B cell (primary cell): ENCODE data around the gene TEDC2. TPM values are rescaled to one million over a fixed set of nuclear protein-coding genes. Genes with fewer than 3 reads are reported as not detected.

Experiments used
- ATAC-seq: fragments of 200-7000 bp; cut with Tn5 transposase; one replicate; pipeline ENCODE4 v1.10.0; 2021; ENCODE audit warnings: low read depth, mild to moderate bottlenecking, moderate number of reproducible peaks, moderate library complexity
- CTCF ChIA-PET: fragments of 350-600 bp; sonication (Branson Sonifier 250); formaldehyde crosslinking; loops from one replicate; lab custom pipeline; 2021; ENCODE audit warnings: antibody characterized with exemption, inconsistent platforms; lab: Charles Lee
- POLR2A ChIA-PET: fragments of 350-600 bp; sonication (Branson Sonifier 250); formaldehyde crosslinking; loops from one replicate; lab custom pipeline; 2021; ENCODE audit warnings: antibody characterized with exemption; lab: Charles Lee
- DNase-seq: peaks from one replicate; pipeline ENCODE4 v3.0.0; 2013
- H2AFZ ChIP-seq: 2 replicates; pipeline ENCODE4 v1.6.1; 2012; ENCODE audit warnings: mild to moderate bottlenecking, low read depth, low read length; ENCODE audit not compliant: insufficient read depth, poor library complexity, severe bottlenecking
- H3K27ac ChIP-seq, 2 donors: 1 replicate in 1 of 2; 2 replicates in 1 of 2; pipeline ENCODE4 v1.5.1; 2012 to 2013; ENCODE audit warnings: low read length in 2 of 2, mild to moderate bottlenecking in 2 of 2, moderate library complexity in 1 of 2
- H3K27me3 ChIP-seq, 4 experiments: fragments of 200-600 bp in 1 of 4; sonication (generic) in 1 of 4; replicated peaks in 1 of 4; 1 replicate in 2 of 4; 2 replicates in 2 of 4; pipeline versions ENCODE4 v1.6.1 to v1.7.0; 2013 to 2016; ENCODE audit warnings: low read length in 3 of 4, mild to moderate bottlenecking in 2 of 4, mixed read lengths in 1 of 4, moderate library complexity in 1 of 4; ENCODE audit not compliant: insufficient read depth in 4 of 4, control insufficient read depth in 3 of 4; ENCODE audit errors: control extremely low read depth in 1 of 4
- H3K36me3 ChIP-seq, 2 experiments: replicated peaks in 1 of 2; 1 replicate in 1 of 2; 2 replicates in 1 of 2; pipeline versions ENCODE4 v1.6.1 to v1.7.1; 2013; ENCODE audit warnings: low read length in 1 of 2; ENCODE audit not compliant: insufficient read depth in 2 of 2, control insufficient read depth in 1 of 2; ENCODE audit errors: control extremely low read depth in 1 of 2, extremely low read depth in 1 of 2
- H3K4me1 ChIP-seq, 2 donors: fragments of 200-600 bp in 1 of 2; sonication (generic) in 1 of 2; 1 replicate in 1 of 2; 2 replicates in 1 of 2; pipeline versions ENCODE4 v1.5.1 to v1.6.1; 2013 to 2017; ENCODE audit warnings: low read length in 2 of 2; ENCODE audit not compliant: control insufficient read depth in 2 of 2, insufficient read depth in 2 of 2
- H3K4me2 ChIP-seq: replicated peaks from 2 replicates; pipeline ENCODE3; 2012; ENCODE audit warnings: mild to moderate bottlenecking, low read depth, low read length; ENCODE audit not compliant: poor library complexity, severe bottlenecking
- H3K4me3 ChIP-seq, 5 experiments: fragments of 200-600 bp in 1 of 5; sonication (generic) in 1 of 5; 1 replicate in 3 of 5; 2 replicates in 2 of 5; pipeline versions ENCODE4 v1.5.1 to v1.7.0; 2011 to 2016; ENCODE audit warnings: low read length in 4 of 5, mild to moderate bottlenecking in 4 of 5, low read depth in 2 of 5, control low read depth in 1 of 5, moderate library complexity in 1 of 5; ENCODE audit not compliant: insufficient read depth in 1 of 5; ENCODE audit errors: control extremely low read depth in 1 of 5, extremely low read depth in 1 of 5
- H3K79me2 ChIP-seq: fragments of 200-600 bp; sonication (generic); one replicate; pipeline ENCODE4 v1.6.0; 2016; ENCODE audit warnings: low read length; ENCODE audit not compliant: control insufficient read depth, insufficient read depth
- H3K9ac ChIP-seq: fragments of 200-600 bp; sonication (generic); 2 replicates; pipeline ENCODE4 v1.6.1; 2017; ENCODE audit warnings: mild to moderate bottlenecking, low read length, moderate library complexity
- H3K9me3 ChIP-seq, 3 donors: one replicate each; pipeline versions ENCODE4 v1.6.1 to v1.7.1; 2013; ENCODE audit warnings: low read length in 2 of 3; ENCODE audit not compliant: control insufficient read depth in 2 of 3, insufficient read depth in 1 of 3; ENCODE audit errors: control extremely low read depth in 1 of 3
- H4K20me1 ChIP-seq: 2 replicates; pipeline ENCODE4 v1.6.0; 2012; ENCODE audit warnings: mild to moderate bottlenecking, low read length; ENCODE audit not compliant: insufficient read depth, control insufficient read depth, poor library complexity, severe bottlenecking
- H3K27ac Mint-ChIP-seq: one replicate; pipeline ENCODE4 v1.8.0; 2021; ENCODE audit warnings: mixed read lengths
- H3K27me3 Mint-ChIP-seq: one replicate; pipeline ENCODE4 v1.8.0; 2021; ENCODE audit warnings: mixed read lengths
- H3K4me1 Mint-ChIP-seq: one replicate; pipeline ENCODE4 v1.8.0; 2021; ENCODE audit warnings: mixed read lengths
- H3K4me3 Mint-ChIP-seq: one replicate; pipeline ENCODE4 v1.8.0; 2021; ENCODE audit warnings: mixed read lengths
- H3K9me3 Mint-ChIP-seq: one replicate; pipeline ENCODE4 v1.8.0; 2022; ENCODE audit warnings: mixed read lengths; ENCODE audit not compliant: insufficient read depth
- EZH2 ChIP-seq: IDR thresholded peaks from 2 replicates; pipeline ENCODE4 v1.6.1; 2012; ENCODE audit warnings: borderline replicate concordance, low read depth, mild to moderate bottlenecking, moderate library complexity, low read length; ENCODE audit not compliant: insufficient read depth, poor library complexity, severe bottlenecking
- WGBS: methylation state at CpG from one replicate; pipeline ENCODE4 v1.1.5; 2013; ENCODE audit warnings: missing lambda C conversion rate; ENCODE audit not compliant: insufficient coverage; 5-methylcytosine and 5-hydroxymethylcytosine counted together
- intact Hi-C: fragments of 100-400 bp; cut with micrococcal nuclease; formaldehyde crosslinking; loops from one replicate; pipeline ENCODE4 v1.10.0; 2022
- polyA plus RNA-seq: library from polyadenylated mRNA; depleted of rRNA; stranded (reverse); fragments of >200 nt; gene quantifications from 2 replicates; pipeline ENCODE4 v1.2.3, GENCODE V29; 2012
- total RNA-seq, 2 donors: library from RNA; stranded (reverse); fragments of 120-200 nt in 1 of 2; gene quantifications; 1 replicate in 1 of 2; 2 replicates in 1 of 2; pipeline versions ENCODE4 v1.2.3 to v1.2.4, GENCODE V29; 2013 to 2022
- TF ChIP-seq, protein P1 (sequence below): fragments of 200-600 bp; IDR thresholded peaks from one replicate; pipeline ENCODE4 v1.8.0; 2022; ENCODE audit warnings: antibody characterized with exemption, mild to moderate bottlenecking

Gene TEDC2
- total and polyA plus RNA-seq, 2 donors (not counting 1 experiment from before 2014, with no cell fraction given): 1.1 to 2.9 TPM

DNA sequence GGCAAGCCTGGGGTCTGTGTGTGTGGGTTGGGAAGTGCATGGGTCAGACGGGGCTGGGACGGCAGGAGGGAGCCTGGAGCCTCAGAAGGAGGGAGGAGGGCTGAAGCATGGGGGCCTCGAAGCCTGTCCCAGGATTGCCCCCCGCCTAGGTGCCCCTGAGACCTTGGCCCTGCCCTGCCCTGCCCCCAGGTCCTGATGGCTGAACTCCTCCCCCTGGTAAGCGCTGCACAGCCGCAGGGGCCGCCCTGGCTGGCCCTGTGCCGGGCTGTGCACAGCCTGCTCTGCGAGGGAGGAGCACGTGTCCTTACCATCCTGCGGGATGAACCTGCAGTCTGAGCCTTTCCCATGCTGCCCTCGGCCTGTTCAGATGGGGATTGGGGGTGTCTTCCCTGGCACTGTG is 4.4 kb downstream of the TEDC2 start:
- H4K20me1 ChIP-seq: peaks cover 8% of the 10 kb centered on the region
- CTCF ChIA-PET: no interaction called here
- no peaks in the 10 kb centered on the region for H3K36me3 ChIP-seq
- H3K9ac ChIP-seq: no peak overlapping the region
- H3K79me2 ChIP-seq: no peaks in the 10 kb centered on the region
- POLR2A ChIA-PET: no interaction called here
- no peak overlapping the region for H3K27ac ChIP-seq
- intact Hi-C loops: no loop called here
- H3K4me3 Mint-ChIP-seq: no peak overlapping the region
- TF ChIP-seq, protein P1, sequence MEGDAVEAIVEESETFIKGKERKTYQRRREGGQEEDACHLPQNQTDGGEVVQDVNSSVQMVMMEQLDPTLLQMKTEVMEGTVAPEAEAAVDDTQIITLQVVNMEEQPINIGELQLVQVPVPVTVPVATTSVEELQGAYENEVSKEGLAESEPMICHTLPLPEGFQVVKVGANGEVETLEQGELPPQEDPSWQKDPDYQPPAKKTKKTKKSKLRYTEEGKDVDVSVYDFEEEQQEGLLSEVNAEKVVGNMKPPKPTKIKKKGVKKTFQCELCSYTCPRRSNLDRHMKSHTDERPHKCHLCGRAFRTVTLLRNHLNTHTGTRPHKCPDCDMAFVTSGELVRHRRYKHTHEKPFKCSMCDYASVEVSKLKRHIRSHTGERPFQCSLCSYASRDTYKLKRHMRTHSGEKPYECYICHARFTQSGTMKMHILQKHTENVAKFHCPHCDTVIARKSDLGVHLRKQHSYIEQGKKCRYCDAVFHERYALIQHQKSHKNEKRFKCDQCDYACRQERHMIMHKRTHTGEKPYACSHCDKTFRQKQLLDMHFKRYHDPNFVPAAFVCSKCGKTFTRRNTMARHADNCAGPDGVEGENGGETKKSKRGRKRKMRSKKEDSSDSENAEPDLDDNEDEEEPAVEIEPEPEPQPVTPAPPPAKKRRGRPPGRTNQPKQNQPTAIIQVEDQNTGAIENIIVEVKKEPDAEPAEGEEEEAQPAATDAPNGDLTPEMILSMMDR: no peak
- no peaks in the 10 kb centered on the region for H3K9me3 ChIP-seq
- no peak overlapping the region for H3K4me2 ChIP-seq
- H3K27ac Mint-ChIP-seq: no peak overlapping the region
- H3K27me3 Mint-ChIP-seq: peaks cover 4% of the 10 kb centered on the region
- H3K4me1 Mint-ChIP-seq: peaks cover 20% of the 10 kb centered on the region
- no peak for DNase-seq
- peaks cover 31% of the 10 kb centered on the region in 2 donors for H3K4me1 ChIP-seq
- peaks cover 0 to 17% (median 5%) of the 10 kb centered on the region in 4 experiments for H3K27me3 ChIP-seq
- ATAC-seq: no peak
- H3K9me3 Mint-ChIP-seq: no peaks in the 10 kb centered on the region
- no peak overlapping the region for H2AFZ ChIP-seq
- H3K4me3 ChIP-seq: no peak overlapping the region
- WGBS: 96% methylated on average over 12 of the region's 12 CpGs

GRCh38 chr16:2465653-2466415 is 5.9 kb downstream of the TEDC2 start:
- Histone ChIP-seq H3K36me3 (no peaks in the 10 kb centered on the region), H4K20me1 (peaks cover 20% of the 10 kb centered on the region), H3K4me1 (peaks cover 35 to 39% of the 10 kb centered on the region in 2 donors), H3K9me3 (no peaks in the 10 kb centered on the region), H3K9ac (no peak overlapping the region), H3K79me2 (no peaks in the 10 kb centered on the region), H3K27me3 (peaks cover 0 to 32% (median 17%) of the 10 kb centered on the region in 4 experiments), H3K27ac (no peak overlapping the region), H3K4me2 (no peak overlapping the region), H3K4me3 (no peak overlapping the region), H2AFZ (no peak overlapping the region)
- peaks cover 15% of the 10 kb centered on the region for H3K27me3 Mint-ChIP-seq
- DNase-seq (no peak), ATAC-seq (no peak)
- POLR2A ChIA-PET: no interaction called here
- no peaks in the 10 kb centered on the region for H3K9me3 Mint-ChIP-seq
- TF ChIP-seq, protein P1: peak; percentile 19
- no peak for TF ChIP-seq EZH2
- H3K4me3 Mint-ChIP-seq: no peak overlapping the region
- peak overlapping the region; percentile 65 for H3K27ac Mint-ChIP-seq
- WGBS: 91% methylated on average over 12 of the region's 12 CpGs
- CTCF ChIA-PET: no interaction called here
- intact Hi-C loops: no loop called here
- H3K4me1 Mint-ChIP-seq: peaks cover 29% of the 10 kb centered on the region
